ENCODE data around the gene TMEM129. TPM values are rescaled to one million over a fixed set of nuclear protein-coding genes. Genes with fewer than 3 reads are reported as not detected.

The TMEM129 gene
- 30.6 and 36.9 TPM in 2 replicates for total RNA-seq

DNA sequence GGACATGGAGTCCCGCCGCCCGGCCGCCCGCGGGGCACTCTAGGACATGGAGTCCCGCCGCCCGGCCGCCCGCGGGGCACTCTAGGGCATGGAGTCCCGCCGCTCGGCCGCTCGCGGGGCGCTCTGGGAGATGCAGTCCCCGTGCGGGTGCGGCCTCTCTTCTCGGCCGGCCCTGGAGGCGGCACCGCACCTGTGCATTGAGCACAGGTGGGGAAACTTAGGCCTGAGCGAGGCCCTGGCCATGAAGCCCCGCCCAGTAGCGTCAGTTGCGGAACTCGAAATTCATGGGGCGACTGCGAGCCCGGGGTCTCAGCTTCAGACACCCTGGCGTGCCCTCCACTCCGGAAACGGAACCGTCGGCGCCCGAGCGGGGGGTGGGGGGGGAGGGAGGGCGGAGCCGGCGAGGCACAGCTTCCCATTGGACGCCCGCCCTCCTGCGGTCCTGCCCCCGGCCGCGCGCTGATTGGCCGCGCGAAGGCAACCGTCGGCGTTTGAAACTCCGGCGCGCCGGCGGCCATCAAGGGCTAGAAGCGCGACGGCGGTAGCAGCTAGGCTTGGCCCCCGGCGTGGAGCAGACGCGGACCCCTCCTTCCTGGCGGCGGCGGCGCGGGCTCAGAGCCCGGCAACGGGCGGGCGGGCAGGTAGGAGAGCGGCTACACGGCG lies at the start of gene TMEM129, which contains the start of gene TACC3:
TSS of gene TMEM129 (minus strand) at position 321 of the 663 bp plus-strand sequence. CDS start 486 bp downstream, outside the sequence.
TSS of gene TACC3 (plus strand) at position 519 of the 663 bp plus-strand sequence. CDS start 1,901 bp downstream, outside the sequence.

DNA sequence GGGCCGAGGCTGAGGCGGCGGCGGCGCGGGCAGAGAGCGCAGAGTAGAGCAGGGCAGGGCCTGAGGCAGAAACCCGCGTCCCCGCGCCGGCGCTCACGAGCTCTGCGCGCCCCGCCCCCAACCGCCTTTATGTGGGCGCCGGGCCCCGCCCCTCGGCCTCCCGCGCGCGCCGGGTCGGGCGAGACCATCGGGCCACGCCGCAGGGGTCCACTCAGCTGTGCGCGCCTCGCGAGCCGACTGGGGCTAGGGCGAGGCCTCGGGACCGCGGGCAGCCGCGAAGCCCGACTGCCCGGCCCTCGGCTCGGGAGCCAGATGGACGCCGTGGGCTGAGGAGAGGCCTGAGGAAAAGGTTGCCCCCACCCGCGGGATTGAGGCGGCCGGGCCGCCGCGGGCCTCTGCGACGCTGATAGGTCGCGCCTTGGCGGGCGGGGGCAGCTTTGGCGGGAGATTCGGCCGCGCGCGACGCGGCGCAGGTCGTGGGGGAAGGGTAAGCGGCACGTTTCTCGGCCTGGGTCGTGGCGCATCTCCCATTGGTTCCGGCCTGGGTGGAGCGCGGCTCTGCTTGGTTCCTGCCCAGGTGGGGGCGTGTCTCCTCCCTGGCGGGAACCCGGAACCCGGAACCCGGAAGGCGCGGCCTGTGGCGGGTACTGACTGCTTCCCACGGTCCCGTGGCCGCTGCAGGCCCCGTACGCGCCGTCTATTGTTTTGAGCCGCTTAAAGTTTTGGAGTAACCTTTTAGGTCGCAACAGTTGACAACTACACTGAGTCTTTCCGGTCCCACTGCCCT lies 8.7 kb downstream of the TMEM129 start, which contains the start of gene SLBP:
TSS of gene SLBP (minus strand) at position 104 of the 787 bp plus-strand sequence. CDS start 131 bp downstream, outside the sequence.

DNA sequence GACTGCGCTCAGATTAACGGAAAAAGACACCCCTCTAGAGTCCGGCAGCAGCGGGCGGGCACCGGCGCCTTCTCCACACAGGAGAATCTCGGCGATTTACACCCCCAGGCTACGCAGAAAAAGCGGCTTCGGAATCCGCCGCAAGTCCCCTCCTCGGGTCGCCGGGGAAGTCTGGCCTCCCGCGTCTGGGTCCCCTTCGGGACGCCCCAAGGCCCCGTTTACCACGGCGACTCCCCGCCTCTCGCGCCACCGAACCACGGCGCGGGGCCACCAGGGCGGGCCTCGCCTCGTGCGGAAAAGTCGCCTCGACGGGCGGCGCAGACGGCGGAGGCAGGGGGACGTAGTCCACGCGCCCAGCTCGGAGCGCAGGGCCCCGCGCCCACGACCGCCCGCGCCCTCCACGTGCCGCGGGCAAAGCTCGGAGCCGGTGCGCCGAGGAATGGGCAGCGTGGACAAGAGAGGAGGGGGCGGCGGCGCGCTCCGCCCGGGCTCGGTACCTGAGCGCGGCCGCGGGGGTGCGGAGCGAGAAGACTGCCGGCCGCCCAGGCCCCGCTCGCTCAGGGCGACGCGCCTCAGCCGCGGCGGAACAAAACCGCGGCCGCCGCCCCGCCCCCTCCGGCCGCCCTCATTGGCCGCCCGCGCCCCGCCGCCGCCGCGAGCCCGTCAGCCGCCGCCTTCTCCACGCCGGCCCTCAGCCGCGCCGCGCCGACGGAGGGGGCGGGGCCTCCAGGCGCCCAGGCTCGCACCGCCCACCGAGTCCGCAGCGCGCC lies 37.2 kb downstream of the TMEM129 start, which contains the start of gene FAM53A:
TSS of gene FAM53A (minus strand) at position 578 of the 770 bp plus-strand sequence. CDS start 15,572 bp downstream, outside the sequence.

Small RNA genes lying within 50 kb of the gene (small RNA-seq; reads per million reads assigned to genes)
- not detected for gene RF00019

Other genes starting within 250 kb of the TMEM129 start
- gene FAM53A, start 37.0 kb downstream of the TMEM129 start, total RNA-seq = 0.57 and 3.6 TPM in 2 replicates
- gene SLBP, start 9.0 kb downstream of the TMEM129 start, total RNA-seq = 69.6 and 98.8 TPM in 2 replicates
- gene TACC3, start 198 bp upstream of the TMEM129 start, total RNA-seq = 13.1 and 19.5 TPM in 2 replicates
- gene FGFR3, start 72.0 kb upstream of the TMEM129 start, total RNA-seq = 0.33 and 0.38 TPM in 2 replicates
- 96.3 and 100 TPM in 2 replicates for gene LETM1, start 134.8 kb upstream of the TMEM129 start, total RNA-seq
- 63.7 and 78.2 TPM in 2 replicates for gene NSD2, start 150.1 kb upstream of the TMEM129 start, total RNA-seq

Data from vein endothelial cell (primary cell).